ENCODE results near the gene VOPP1. TPM values are rescaled to one million over a fixed set of nuclear protein-coding genes. Genes with fewer than 3 reads are reported as not detected.

Gene VOPP1
- total and polyA plus RNA-seq, 12 donors = 10.2 to 60.7 (median 35.5) TPM

- H3K4me1 ChIP-seq (replicated peaks in 1 of 2) = no peaks in the 10 kb centered on the region
- peaks cover 0 to 16% of the 10 kb centered on the region in 2 donors for H3K36me3 ChIP-seq (replicated peaks in 1 of 2)
- TF ChIP-seq CTCF (IDR thresholded peaks at IDR 0.05) (no peak), POLR2A (IDR thresholded peaks at IDR 0.05) (no peak)
- no peaks in the 10 kb centered on the region for H3K9me3 ChIP-seq (replicated peaks in 1 of 3)
- 95 to 100% (median 97%) methylated on average over 5 of the region's 5 CpGs for WGBS, 4 donors
- H3K4me3 ChIP-seq = no peak overlapping the region
- intact Hi-C loops (cut with DNase I) = no loop called here
- H3K27me3 ChIP-seq = no peaks in the 10 kb centered on the region
- no peak for DNase-seq
- H3K27ac ChIP-seq = no peak overlapping the region
Observed at GRCh38 chr7:55491346-55491745, 81.0 kb downstream of the VOPP1 start.

GRCh38 chr7:55490099-55490498 lies 82.2 kb downstream of the VOPP1 start:
- Histone ChIP-seq H3K9me3 (replicated peaks in 1 of 3) (no peaks in the 10 kb centered on the region), H3K27ac (no peak overlapping the region), H3K4me3 (no peak overlapping the region), H3K36me3 (replicated peaks in 1 of 2) (peaks cover 0 to 16% of the 10 kb centered on the region in 2 donors), H3K27me3 (no peaks in the 10 kb centered on the region), H3K4me1 (replicated peaks in 1 of 2) (no peaks in the 10 kb centered on the region)
- no peak for DNase-seq
- intact Hi-C loops (cut with DNase I) = no loop called here
- 80 to 98% (median 90%) methylated on average over 5 of the region's 5 CpGs for WGBS, 4 donors
- TF ChIP-seq POLR2A (IDR thresholded peaks at IDR 0.05) (no peak), CTCF (IDR thresholded peaks at IDR 0.05) (no peak)

- 94 to 96% (median 95%) methylated on average over 2 to 6 of the region's 6 CpGs for WGBS, 4 donors
- Histone ChIP-seq H3K9me3 (replicated peaks in 1 of 3) (no peaks in the 10 kb centered on the region), H3K27ac (no peak overlapping the region), H3K27me3 (no peaks in the 10 kb centered on the region), H3K4me3 (no peak overlapping the region), H3K4me1 (replicated peaks in 1 of 2) (no peaks in the 10 kb centered on the region), H3K36me3 (replicated peaks in 1 of 2) (peaks cover 0 to 16% of the 10 kb centered on the region in 2 donors)
- DNase-seq = no peak
- TF ChIP-seq POLR2A (IDR thresholded peaks at IDR 0.05) = no peak
- no peak for TF ChIP-seq CTCF (IDR thresholded peaks at IDR 0.05)
- intact Hi-C loops (cut with DNase I) = no loop called here
Observed at GRCh38 chr7:55489552-55489951, 82.8 kb downstream of the VOPP1 start.

- peaks cover 0 to 16% of the 10 kb centered on the region in 2 donors for H3K36me3 ChIP-seq (replicated peaks in 1 of 2)
- intact Hi-C loops (cut with DNase I) = no loop called here
- WGBS, 4 donors = 90 to 98% (median 93%) methylated on average over 5 to 6 of the region's 6 CpGs
- TF ChIP-seq CTCF (IDR thresholded peaks at IDR 0.05) (no peak), POLR2A (IDR thresholded peaks at IDR 0.05) (no peak)
- H3K4me3 ChIP-seq = no peak overlapping the region
- DNase-seq = no peak
- no peaks in the 10 kb centered on the region for H3K9me3 ChIP-seq (replicated peaks in 1 of 3)
- H3K27me3 ChIP-seq = no peaks in the 10 kb centered on the region
- H3K4me1 ChIP-seq (replicated peaks in 1 of 2) = no peaks in the 10 kb centered on the region
- H3K27ac ChIP-seq = no peak overlapping the region
Observed at GRCh38 chr7:55488804-55489340, 83.4 kb downstream of the VOPP1 start.
